NAMALWA (cell line): ENCODE measurements around the gene MORN4.
"Not testable (repeated sequence)": the region's sequence is repeated elsewhere in the genome, so short reads cannot be mapped to it uniquely, and the experiment has no call there.

Experiments
- DNase-seq: peaks from one replicate; pipeline ENCODE4 v3.0.0-alpha.2; 2015; ENCODE audit warnings: low spot score

MORN4 gene

DNA sequence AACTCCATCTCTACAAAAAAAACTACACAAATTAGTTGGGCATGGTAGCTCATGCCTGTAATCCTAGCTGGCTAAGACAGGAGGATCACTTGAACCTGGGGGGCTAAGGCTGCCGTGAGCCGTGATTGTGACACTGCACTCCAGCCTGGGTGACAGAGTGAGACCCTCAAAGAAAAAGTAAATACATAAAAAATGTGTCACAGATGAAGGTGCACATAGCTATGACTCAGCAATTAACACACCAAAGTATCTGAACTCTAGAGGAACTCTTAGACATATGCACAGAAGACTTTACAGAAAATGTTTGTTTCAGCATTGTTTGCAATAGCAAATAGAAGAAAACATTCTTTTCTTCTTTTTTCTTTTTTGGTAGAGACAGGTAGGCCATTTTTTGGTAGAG lies 35.5 kb downstream of the MORN4 start:
- DNase-seq, result no peak

DNA sequence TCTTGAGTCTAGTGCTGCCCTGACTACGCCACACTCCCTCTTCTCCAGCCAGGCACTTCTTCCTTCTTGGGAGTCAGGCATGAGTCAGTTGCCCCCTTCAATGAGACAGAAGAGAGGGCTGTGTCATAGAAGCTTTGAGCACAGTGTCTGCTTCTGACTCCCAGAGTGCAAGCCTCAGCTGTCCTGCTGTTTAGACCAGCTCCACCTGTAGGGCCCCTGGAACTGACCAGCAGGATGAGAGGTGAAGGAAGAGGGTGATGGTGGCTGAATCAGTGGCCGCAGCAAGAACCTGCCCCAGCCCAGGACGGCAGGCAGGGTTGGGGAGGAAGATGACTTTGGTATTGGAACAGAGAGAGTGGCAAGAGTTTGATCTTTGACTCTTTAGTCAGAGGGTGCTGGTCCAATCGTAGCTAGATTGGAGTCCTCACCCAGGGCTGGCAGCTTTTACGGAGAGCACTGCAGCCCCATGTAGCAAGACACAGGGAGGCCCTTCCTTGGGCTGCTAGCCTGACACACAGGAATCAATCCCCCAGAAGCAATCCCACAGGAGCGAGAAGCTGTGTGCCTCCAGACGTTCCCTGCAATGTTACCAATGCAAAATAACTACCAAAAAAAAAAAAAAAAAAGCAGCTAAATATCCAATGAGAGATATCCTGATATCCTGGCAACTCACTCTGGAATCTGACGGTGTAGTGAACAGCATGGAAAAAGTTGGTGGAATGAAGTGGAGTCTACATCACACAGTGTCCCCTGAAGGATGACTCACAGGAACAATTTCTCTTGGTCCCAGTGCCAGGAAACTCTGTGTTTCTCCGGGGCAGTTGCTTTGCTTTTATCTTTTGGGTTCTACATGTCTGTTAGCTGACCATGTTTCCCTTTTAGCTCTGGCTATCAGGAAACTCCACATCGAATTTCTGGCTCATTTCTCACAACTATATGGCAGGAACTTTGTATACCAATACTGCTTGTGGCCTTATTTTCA lies 36.9 kb downstream of the MORN4 start:
- no peak for DNase-seq

DNA sequence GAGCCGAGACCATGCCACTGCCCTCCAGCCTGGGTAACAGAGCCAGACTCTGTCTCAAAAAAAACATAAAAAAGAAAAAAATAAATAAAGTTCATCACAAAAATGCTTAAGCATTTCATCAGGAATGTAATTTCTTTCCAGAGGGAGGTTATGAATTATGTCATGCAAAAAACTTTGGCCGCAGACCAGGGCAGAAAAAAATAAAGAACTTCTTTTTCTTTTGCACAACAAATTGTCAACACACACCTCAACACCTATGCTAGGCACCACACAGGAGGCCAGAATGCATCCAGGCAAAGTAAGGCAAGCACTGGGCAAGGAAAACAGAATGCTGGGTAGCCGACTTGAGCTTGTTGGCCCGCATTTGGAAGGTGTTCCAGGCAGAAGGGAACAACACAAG lies 39.9 kb downstream of the MORN4 start:
- DNase-seq, result no peak

DNA sequence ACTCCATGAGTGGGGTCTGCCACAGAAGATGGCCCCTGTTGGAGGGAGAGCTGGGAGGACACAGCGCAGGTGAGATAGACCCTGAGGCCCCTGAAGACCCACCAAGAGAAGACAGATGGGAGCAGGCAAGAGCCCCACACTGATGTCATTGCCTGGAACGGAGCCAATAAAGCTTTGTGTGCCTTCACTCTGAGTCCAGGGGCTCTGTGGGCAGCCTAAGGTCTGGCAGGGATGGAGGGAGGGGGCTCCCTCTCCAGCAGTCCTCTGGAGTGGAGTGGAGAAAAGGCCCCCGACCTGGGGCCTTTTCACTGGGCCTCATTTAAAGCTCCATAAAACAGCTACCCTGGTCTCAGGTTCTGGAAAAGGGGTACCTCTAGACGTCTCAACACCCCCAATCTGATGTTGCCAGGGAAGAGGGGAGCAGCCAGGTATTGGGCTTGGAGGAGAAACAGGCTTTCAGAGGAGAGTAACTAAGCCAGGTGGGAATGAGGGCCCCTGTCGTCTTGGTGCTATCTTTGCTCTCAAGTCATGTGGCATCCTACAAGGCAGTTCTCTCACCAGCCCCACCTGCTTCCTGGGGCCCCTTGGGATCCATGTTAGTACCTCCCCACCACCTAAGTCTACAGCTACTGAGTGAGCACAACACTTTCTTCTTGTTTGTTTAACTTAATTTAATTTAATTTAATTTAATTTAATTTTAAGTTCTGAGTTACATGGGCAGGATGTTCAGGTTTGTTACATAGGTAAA lies 42.4 kb downstream of the MORN4 start:
- DNase-seq, result peak; percentile 29

DNA sequence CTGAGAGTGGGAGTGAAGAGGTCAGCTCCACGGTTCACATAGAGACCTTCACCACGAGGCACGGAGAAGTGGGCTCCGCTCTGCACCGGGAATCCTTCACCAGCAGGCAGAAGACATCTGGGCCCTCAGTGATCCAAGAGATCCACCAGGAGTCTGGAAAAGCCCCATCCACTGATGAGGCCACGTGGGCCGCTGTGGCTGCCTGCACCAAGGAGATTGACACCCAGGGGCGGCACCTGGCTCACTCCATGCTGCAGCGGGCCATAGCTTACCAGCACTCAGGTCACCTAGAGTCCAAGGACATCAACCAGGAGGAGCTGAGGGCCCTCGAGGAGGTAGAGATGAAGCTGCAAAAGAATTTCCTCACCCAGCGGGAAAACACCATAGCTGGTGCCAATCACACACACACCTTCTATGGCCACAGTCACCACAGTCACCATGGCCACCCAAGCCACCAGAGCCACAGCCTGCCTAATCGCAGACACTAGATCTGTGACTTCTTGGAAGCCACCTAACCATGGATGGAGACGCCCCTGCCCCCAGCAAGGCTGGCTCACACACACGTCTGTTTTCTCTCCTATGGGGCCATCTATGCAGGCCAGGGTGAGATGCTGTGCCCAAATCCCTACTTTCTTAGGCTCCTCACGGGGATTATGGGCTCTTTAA lies 43.1 kb downstream of the MORN4 start:
- DNase-seq, result no peak

DNA sequence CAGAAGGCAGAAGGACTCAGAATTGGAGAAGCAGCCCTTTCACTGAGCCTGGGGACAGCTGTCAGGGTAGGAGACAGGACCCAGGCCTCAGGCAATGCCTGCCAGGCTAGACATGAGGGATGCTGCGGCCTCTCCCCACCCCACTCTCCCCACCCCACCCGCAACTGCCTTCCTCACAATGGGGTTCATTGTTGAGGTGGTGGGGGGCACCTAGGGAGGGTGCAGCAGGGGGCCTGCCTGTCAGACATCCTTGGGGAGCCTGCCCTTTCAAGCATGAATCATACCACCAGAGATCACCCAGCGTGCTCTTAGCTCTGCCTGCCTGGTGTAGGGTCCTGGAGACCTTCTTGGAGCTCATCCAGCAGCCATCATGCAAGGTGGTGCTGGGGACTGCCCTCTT lies 43.8 kb downstream of the MORN4 start, which contains the start of gene C10orf62:
Gene C10orf62, plus strand, starts transcription at position 243 of the 400 bp plus-strand sequence. CDS start 177 bp downstream, outside the sequence.
- DNase-seq, result no peak

DNA sequence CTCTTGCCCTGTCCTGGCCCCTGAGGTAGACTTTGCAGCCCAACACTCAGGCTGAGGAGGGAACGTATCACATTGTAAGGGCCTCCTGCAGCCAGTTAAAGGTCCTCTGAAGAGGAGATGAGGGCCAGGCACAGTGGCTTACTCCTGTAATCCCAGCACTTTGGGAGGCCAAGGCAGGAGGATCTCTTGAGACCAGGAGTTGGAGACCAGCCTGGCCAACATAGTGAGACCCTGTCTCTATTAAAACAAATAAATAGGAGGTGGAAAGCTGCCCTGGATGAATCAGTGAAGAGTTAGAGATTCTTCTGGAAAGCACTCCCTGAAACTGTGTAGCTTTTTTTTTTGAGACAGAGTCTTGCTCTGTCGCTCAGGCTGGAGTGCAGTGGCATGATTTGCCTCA lies 46.1 kb downstream of the MORN4 start:
- no peak for DNase-seq

DNA sequence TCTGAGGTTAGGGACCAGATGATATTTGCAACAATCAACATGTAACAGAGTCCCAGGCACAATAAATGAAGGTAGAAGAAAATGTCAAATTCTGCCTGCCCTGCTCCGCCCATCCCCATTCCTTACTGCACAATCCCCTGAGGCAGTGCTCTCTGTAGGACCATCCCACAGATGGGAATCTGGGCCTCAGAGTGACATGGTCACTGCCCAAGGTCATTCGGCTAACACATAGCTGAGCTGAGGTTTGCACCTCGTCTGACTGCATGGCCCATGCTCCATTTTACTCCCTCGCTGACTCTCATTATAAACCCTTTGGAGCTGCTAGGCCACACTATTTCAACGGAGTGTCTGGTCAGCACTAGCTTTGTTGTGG lies 47.9 kb downstream of the MORN4 start:
- DNase-seq, result no peak

DNA sequence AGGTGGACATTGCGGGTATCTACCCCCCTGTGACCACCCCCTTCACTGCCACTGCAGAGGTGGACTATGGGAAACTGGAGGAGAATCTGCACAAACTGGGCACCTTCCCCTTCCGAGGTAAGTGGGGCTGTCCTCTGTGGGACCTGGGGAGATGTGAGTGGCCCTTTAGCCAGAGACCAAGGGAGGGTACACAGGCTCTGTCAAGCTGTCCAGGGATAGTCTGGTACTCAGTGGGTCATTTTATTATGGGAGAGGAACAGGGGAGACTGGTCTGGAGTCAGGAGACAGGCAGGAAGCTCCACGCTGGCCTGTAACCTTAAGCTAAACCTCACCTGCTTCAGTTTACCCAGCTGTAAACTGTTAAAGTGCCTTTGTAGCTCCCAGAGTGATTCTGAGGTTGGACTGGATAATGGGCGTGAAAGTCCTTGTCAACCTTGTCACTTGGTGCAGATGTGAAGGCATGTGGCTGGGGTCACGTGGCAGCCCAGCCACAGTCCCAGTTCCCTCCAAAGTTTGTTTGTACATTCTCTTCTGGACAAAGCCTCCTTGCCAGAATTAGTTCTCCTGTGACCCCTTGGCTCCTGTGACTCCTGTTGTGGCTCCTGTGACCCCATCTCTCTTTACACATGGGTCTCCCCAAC lies 48.4 kb downstream of the MORN4 start:
- DNase-seq, result no peak

DNA sequence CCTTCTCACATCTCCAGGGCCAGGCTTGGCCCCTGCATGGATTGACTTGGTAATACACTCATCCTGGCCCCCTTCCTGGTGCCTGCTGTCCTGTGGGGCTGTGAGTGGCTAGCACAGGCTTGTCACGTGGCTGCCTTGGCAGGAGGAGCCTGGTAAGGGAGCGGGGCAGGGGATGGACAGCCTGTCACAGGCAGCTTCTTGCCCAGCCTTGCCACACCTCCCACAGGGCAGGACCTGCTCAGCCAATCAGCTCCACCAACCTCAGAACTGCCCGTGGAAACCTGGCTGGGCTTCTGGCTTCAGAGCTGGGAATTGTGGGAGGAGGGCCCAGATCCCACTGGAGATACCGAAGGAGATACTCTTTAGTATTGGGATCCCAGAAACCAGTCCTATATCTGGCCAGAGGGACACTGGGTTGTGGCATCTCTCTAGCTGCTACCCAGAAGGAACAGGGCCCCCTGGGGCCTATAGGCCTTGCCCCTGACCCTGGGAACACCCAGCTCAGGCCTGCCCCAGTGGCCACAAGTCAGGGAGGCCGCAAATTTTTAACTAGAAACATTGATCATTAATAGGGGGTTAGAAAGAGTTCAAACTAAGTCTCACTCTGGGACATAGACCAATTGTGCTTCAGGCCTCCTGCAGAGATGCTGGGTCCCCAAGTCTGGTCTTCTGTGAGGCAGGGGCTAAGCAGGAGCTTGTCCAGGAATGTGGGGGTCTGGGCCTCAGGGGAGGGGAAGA lies 49.1 kb downstream of the MORN4 start, which contains the start of gene HOGA1:
Gene HOGA1, plus strand, starts transcription at position 330 of the 738 bp plus-strand sequence. Its CDS starts 315 bp downstream, at position 645.
- DNase-seq, result no peak

DNA sequence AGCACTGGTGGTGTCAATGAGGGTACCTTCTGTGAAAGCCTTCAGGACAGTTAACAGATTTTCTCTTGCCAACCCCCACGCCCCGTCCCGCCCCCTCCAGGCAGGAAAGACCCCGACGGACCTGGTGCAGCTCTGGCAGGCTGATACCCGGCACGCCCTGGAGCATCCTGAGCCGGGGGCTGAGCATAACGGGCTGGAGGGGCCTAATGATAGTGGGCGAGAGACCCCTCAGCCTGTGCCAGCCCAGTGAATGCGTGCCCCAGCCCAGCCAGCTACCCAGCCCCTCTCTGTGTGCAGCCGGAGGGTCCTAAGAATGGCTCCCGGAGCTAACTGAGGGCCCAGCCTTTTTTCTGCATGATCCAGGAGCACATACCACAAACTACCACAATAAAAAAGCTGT lies 49.8 kb downstream of the MORN4 start:
- no peak for DNase-seq

DNA sequence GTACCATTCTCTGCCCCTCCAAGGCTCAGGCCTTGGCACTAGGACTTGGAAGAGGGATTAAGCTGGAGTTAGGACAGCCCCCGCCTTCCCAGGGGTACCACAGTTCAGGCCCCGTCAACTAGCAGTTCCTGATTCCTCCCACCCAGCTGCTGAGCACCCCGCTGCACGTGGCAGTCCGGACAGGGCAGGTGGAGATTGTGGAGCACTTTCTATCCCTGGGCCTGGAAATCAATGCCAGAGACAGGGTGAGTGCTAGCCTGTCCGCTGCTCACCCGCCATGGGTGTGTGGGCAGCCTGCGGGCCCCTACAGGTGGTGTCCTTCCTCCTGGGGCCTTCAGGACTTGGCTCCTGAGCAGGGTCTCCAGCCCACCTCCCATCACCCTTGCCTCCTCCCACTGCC lies 51.1 kb downstream of the MORN4 start:
- no peak for DNase-seq

DNA sequence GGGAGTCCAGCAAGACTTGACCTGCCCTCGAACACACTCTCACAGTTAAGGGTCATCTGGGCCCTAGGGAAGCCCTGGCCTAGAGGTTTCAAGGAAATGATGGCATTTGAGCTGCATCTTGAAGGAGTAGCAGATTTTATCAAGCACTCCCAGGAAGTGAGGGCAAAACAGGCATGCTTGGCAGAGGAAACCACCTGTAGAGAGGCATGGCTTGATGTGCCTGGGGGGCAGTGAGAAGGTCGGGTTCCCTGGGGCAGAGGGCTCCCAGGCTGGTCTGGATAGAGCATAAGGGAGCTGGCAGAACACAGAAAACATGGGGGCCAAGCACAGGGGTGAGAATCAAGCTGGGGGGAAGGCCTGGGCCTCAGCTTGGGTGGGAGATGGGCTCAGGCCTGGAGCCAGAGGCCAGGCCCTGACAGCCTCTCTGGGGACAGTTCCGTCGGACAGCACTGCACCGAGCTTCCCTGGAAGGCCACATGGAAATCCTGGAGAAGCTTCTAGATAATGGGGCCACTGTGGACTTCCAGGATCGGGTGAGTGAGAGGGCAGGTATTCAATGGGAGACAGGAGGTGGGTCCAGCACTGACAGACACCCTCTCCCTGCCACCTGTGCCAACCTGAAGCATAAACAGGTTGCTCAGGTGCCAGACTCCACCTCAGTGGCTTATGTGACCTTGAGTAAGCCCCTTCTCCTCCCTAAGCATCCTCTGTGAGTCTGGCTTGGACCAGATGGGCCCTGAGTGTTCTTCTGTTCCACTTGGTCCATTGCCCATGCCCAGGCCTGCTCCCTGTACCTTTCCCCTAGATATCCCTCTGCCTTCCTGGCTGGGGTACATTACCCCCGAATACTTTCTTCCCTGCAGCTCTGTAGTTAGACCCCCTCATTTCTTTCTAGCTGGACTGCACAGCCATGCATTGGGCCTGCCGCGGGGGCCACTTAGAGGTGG lies 52.6 kb downstream of the MORN4 start:
- DNase-seq, result no peak

DNA sequence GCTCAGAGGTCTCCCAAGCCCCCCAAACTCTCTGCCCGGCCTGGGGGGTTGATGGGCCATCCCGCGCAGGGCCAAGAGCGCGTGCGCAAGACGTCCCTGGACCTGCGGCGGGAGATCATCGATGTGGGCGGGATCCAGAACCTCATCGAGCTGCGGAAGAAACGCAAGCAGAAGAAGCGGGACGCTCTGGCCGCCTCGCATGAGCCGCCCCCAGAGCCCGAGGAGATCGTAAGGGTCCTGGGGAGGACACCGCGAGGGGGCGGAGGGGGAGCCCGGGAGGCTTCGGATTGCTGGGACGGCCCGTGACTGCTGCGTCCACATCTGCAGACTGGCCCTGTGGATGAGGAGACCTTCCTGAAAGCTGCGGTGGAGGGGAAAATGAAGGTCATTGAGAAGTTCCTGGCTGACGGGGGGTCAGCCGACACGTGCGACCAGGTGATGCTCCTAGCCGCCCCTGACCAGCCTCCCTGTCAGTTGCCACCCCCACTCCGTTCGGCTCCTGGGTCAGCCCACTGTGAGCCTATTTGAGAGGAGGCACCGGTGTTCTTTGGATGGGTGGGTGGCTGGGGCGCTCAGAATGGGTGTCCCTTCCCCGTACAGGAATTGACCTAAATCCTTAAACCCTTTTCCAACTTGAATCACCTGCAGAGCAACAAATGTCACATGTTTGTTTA lies 55.0 kb downstream of the MORN4 start:
- DNase-seq, result no peak

DNA sequence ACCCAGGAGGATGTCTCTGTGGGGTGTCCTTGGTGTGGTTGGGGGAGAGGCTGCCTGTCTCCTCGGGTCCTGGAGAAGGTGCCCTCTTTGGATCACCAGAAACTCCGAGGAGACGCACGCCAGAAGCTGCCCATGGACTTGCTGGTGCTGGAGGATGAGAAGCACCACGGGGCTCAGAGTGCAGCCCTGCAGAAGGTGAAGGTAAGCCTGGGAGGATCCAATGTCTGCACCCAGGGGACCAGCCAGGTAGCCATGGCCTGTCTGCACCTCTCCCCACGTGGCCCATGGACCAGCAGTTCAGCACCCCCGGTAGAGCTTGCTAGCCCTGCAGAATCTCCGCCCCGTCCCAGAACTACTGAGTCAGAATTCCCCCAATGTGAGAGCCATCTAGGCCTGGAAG lies 55.6 kb downstream of the MORN4 start:
- no peak for DNase-seq

DNA sequence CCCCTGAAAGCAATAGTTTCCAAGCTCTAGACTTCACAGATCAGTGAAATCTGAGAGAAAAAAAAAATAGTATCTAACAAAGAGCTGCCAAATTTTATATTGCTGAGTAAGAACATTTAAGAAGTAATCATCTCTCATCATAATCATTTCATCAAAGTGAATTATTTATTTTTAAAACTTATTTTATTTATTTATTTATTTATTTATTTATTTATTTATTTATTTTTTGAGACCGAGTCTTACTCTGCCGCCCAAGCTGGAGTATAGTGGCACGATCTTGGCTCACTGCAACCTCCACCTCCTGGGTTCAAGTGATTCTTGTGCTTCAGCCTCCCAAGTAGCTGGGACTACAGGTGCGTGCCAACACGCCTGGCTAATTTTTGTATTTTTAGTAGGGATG lies 56.8 kb downstream of the MORN4 start:
- DNase-seq, result not testable (repeated sequence)

DNA sequence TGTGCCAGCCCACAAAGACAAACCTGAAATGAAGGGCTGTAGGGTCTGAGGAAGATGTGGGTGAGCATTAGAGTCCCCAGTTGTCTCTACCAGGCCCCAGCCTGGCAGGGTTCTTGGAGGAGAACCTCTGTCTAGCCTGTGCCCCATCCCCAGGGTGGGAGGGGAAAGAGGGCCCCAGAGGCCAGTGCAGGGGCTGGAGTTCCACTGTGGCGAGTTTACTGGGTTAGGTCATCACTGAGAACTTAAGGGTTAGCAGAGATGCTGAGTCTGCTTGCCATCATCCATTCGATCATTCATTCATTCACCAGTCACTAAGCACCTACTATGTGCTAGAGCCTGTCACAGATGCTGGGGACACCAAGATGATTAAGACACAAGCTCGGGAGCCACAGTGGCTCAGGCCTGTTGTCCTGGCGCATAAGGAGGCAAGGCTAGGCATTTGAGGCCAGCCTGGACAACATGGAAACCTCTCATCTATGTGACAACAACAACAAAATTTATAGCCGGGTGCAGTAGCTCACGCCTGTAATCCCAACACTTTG lies 58.1 kb downstream of the MORN4 start:
- no peak for DNase-seq

DNA sequence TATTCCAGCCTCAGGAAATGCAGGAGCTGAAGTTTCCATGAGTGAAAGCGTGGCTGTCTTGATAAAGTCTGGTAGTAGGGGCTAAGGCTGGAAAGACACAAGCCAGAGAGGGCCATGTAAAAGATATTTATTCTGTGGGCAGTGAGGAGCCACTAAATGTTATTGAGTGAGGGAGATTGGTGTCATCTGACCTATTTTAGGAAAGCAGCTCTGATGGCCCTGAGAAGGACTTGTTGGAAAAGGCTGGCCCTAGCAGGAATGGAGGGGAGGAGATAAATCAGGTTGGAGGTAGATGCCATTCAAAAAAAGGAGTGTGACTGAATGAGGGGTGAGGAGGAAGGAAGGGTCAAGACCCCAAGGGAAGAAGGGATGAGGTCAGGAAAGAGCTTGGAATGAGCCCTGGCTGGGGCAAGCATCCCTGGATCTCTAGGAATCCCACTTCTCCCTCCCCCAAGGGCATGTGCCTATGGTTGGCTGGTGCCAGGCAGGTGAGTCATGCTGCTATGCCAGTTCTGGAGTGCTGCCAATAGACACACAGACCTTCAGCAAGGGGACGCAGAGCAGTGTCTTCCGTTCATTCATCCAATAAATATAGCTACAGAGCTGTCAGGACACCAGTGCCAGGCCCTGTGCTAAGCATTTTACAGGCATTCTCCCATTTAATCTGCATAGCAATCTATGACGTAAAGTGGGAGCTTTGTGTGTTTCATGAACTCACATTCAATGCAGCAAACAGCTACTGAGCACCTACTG lies 58.8 kb downstream of the MORN4 start:
- no peak for DNase-seq
